Endodermal cell (in vitro differentiated cells): ENCODE results near the gene TRIM24. TPM values are rescaled to one million over a fixed set of nuclear protein-coding genes. Genes with fewer than 3 reads are reported as not detected.
A peak's percentile ranks its signal among the peaks of the same experiment; 100 is the strongest.

Experiments
- DNase-seq: peaks from one replicate; pipeline ENCODE4 v3.0.0-alpha.2; 2017
- H3K27ac ChIP-seq: 2 replicates; pipeline ENCODE4 v1.5.1; 2013; ENCODE audit warnings: mild to moderate bottlenecking, low read depth, low read length, moderate library complexity
- H3K27me3 ChIP-seq: 2 replicates; pipeline ENCODE4 v1.6.1; 2013; ENCODE audit warnings: mild to moderate bottlenecking, low read length, moderate library complexity; ENCODE audit not compliant: insufficient read depth, control insufficient read depth, poor library complexity, severe bottlenecking
- H3K36me3 ChIP-seq: 2 replicates; pipeline ENCODE4 v1.7.0; 2013; ENCODE audit warnings: mild to moderate bottlenecking, low read length, moderate library complexity; ENCODE audit not compliant: control insufficient read depth, insufficient read depth
- H3K4me1 ChIP-seq: one replicate; pipeline ENCODE4 v1.7.0; 2013; ENCODE audit warnings: low read length; ENCODE audit not compliant: control insufficient read depth, insufficient read depth
- H3K4me3 ChIP-seq: 2 replicates; pipeline ENCODE4 v1.5.1; 2013; ENCODE audit warnings: mild to moderate bottlenecking, low read length, moderate library complexity
- H3K9ac ChIP-seq: 2 replicates; pipeline ENCODE4 v1.6.1; 2013; ENCODE audit warnings: mild to moderate bottlenecking, low read length, moderate library complexity; ENCODE audit not compliant: poor library complexity, severe bottlenecking; ENCODE audit errors: extremely low read depth
- H3K9me3 ChIP-seq: 2 replicates; pipeline ENCODE4 v1.6.1; 2013; ENCODE audit warnings: mild to moderate bottlenecking, low read length, moderate library complexity; ENCODE audit not compliant: control insufficient read depth
- H3K27ac Mint-ChIP-seq: 2 replicates; pipeline ENCODE4 v1.8.0; 2020; ENCODE audit warnings: mixed read lengths
- H3K27me3 Mint-ChIP-seq: 2 replicates; pipeline ENCODE4 v1.8.0; 2021; ENCODE audit warnings: mild to moderate bottlenecking, mixed read lengths; ENCODE audit not compliant: insufficient read depth
- H3K36me3 Mint-ChIP-seq: 2 replicates; pipeline ENCODE4 v1.8.0; 2020; ENCODE audit warnings: low read depth, mixed read lengths
- H3K4me1 Mint-ChIP-seq: 2 replicates; pipeline ENCODE4 v1.8.0; 2020; ENCODE audit warnings: mixed read lengths
- H3K4me3 Mint-ChIP-seq: 2 replicates; pipeline ENCODE4 v1.8.0; 2020; ENCODE audit warnings: mild to moderate bottlenecking, moderate library complexity, mixed read lengths
- H3K9me3 Mint-ChIP-seq: 2 replicates; pipeline ENCODE4 v1.8.0; 2020; ENCODE audit warnings: mild to moderate bottlenecking, mixed read lengths
- WGBS, 2 experiments: methylation state at CpG; one replicate each; pipeline versions ENCODE4 v1.1.5 to v1.1.7; 2013; ENCODE audit warnings: missing lambda C conversion rate in 2 of 2, mixed read lengths in 1 of 2; ENCODE audit not compliant: insufficient coverage in 1 of 2, insufficient read length in 1 of 2; 5-methylcytosine and 5-hydroxymethylcytosine counted together
- total RNA-seq, 2 donors: library from RNA; stranded (reverse); fragmentation: NEBNext Ultra II Directional in 1 of 2; extraction: Animal tissue kit (Norgen Biotek cat#: 25700) in 1 of 2; gene quantifications; 2 replicates in 1 of 2; 3 replicates in 1 of 2; pipeline ENCODE4 v1.2.1, GENCODE V29; 2021
- TF ChIP-seq, protein P1 (sequence below): fragments of 200-600 bp; sonication (generic); conservative IDR thresholded peaks from 2 replicates; pipeline ENCODE4 v1.5.0; 2021; ENCODE audit warnings: antibody characterized with exemption, mild to moderate bottlenecking

Gene TRIM24
- total RNA-seq, 2 donors from 2014 or later: 62.1 to 70.1 TPM

DNA sequence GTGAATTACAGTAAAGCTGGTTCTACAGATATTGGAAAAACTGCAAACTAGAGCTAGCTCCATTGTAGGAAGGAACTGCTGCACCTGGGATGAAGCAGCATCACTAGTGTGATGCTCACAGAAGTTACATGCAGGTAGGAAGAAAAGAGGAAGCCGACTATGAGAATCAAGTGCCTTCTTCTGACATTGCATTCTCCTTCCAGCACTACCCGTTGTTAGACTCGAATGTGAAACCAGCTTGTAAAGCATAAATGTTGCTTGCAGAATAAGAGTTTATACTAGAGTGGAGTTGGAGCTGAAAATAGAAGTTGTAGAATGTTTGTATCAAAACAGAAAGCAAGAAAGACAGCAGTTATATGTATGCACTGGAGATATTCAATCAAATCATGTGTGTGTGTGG is 49.9 kb downstream of the TRIM24 start:
- Mint-ChIP-seq H3K4me3 (no peak overlapping the region), H3K27ac (no peak overlapping the region), H3K4me1 (peaks cover 9% of the 10 kb centered on the region), H3K27me3 (no peaks in the 10 kb centered on the region), H3K9me3 (peaks cover 38% of the 10 kb centered on the region), H3K36me3 (peaks cover 89% of the 10 kb centered on the region)
- 97 to 100% methylated on average over 3 of the region's 3 CpGs for WGBS, 2 experiments
- TF ChIP-seq, protein P1, sequence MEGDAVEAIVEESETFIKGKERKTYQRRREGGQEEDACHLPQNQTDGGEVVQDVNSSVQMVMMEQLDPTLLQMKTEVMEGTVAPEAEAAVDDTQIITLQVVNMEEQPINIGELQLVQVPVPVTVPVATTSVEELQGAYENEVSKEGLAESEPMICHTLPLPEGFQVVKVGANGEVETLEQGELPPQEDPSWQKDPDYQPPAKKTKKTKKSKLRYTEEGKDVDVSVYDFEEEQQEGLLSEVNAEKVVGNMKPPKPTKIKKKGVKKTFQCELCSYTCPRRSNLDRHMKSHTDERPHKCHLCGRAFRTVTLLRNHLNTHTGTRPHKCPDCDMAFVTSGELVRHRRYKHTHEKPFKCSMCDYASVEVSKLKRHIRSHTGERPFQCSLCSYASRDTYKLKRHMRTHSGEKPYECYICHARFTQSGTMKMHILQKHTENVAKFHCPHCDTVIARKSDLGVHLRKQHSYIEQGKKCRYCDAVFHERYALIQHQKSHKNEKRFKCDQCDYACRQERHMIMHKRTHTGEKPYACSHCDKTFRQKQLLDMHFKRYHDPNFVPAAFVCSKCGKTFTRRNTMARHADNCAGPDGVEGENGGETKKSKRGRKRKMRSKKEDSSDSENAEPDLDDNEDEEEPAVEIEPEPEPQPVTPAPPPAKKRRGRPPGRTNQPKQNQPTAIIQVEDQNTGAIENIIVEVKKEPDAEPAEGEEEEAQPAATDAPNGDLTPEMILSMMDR: no peak
- H3K27ac ChIP-seq: no peak overlapping the region
- DNase-seq: no peak
- no peaks in the 10 kb centered on the region for H3K27me3 ChIP-seq
- H3K4me3 ChIP-seq: no peak overlapping the region
- no peaks in the 10 kb centered on the region for H3K4me1 ChIP-seq
- peaks cover 92% of the 10 kb centered on the region for H3K36me3 ChIP-seq
- peaks cover 72% of the 10 kb centered on the region for H3K9me3 ChIP-seq
- no peak overlapping the region for H3K9ac ChIP-seq

DNA sequence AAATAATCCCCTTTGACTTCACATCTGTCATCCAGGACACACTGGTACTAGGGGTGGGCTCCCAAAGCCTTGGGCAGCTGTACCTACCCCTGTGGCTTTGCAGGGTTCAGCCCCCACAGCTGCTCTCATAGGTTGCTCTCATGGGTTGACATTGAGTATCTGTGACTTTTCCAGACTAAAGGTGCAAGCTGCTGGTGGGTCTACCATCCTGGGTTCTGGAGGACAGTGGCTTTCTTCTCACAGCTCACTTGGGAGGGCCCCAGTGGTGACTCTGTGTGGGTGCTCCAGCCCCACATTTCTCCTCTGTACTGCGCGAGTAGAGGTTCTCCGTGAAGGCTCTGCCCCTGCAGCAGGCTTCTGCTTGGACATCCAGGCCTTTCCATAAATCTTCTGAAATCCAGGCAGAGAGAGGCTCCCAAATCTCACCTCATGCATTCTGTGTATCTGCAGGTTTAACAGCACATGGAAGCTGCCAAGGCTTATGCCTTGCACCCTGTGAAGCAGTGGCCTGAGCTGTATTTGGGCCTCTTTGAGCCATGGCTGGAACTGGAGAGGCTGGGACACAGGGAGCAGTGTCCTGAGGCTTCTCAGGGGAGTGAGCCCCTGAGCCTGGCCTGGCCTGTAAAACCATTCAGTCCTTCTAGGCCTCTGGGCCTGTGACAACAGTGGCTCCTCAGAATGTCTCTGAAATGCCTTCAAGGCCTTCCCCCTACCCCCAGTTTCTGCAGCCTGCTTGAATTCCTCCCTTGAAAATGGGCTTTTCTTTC is 52.2 kb downstream of the TRIM24 start:
- Mint-ChIP-seq H3K9me3 (peaks cover 38% of the 10 kb centered on the region), H3K4me3 (no peak overlapping the region), H3K27ac (no peak overlapping the region), H3K27me3 (no peaks in the 10 kb centered on the region), H3K4me1 (no peaks in the 10 kb centered on the region), H3K36me3 (peaks cover 90% of the 10 kb centered on the region)
- H3K4me3 ChIP-seq: peak overlapping the region; percentile 68
- H3K27me3 ChIP-seq: no peaks in the 10 kb centered on the region
- H3K36me3 ChIP-seq: peaks cover 90% of the 10 kb centered on the region
- TF ChIP-seq, protein P1: no peak
- 95 to 100% methylated on average over 3 of the region's 3 CpGs for WGBS, 2 experiments
- H3K27ac ChIP-seq: no peak overlapping the region
- no peak overlapping the region for H3K9ac ChIP-seq
- no peaks in the 10 kb centered on the region for H3K4me1 ChIP-seq
- no peak for DNase-seq
- peaks cover 77% of the 10 kb centered on the region for H3K9me3 ChIP-seq

DNA sequence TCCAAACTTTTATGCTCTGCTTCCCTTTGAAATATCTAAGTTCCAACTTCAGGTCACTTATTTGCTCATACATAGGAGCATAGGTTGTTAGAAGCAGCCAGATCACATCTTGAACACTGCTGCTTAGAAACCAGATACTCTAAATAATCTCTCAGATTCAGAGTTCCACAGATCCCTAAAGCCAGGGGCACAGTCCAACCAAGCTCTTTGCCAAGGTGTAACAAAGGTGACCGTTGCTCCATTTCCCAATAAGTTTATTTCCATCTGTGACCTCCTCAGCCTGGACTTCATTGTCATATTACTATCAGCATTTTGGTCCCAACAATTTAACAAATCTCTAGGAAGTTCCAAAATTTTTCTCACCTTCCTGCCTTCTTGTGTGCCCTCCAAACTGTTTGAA is 52.8 kb downstream of the TRIM24 start:
- Histone ChIP-seq H3K9ac (no peak overlapping the region), H3K27ac (no peak overlapping the region), H3K9me3 (peaks cover 71% of the 10 kb centered on the region), H3K4me1 (no peaks in the 10 kb centered on the region), H3K4me3 (peak overlapping the region; percentile 68), H3K36me3 (peaks cover 90% of the 10 kb centered on the region), H3K27me3 (no peaks in the 10 kb centered on the region)
- H3K4me3 Mint-ChIP-seq: no peak overlapping the region
- TF ChIP-seq, protein P1: no peak
- WGBS, 2 experiments: 86 to 96% methylated on average over 1 of the region's 1 CpG
- no peak for DNase-seq
- peaks cover 91% of the 10 kb centered on the region for H3K36me3 Mint-ChIP-seq
- H3K27ac Mint-ChIP-seq: no peak overlapping the region
- H3K4me1 Mint-ChIP-seq: no peaks in the 10 kb centered on the region
- peaks cover 38% of the 10 kb centered on the region for H3K9me3 Mint-ChIP-seq
- no peaks in the 10 kb centered on the region for H3K27me3 Mint-ChIP-seq
